ENCODE data around the gene FOXO4.
"Not testable (repeated sequence)": the region's sequence is repeated elsewhere in the genome, so short reads cannot be mapped to it uniquely, and the experiment has no call there.

FOXO4 gene

GRCh38 chrX:71095555-71095980, at the start of gene FOXO4:
Gene FOXO4 (plus strand): TSS chrX:71095851. CDS start chrX:71096529, 678 bp downstream.
- Histone ChIP-seq H3K27me3 (ENCODE audit: insufficient read depth, insufficient read length) (peaks cover 11% of the 10 kb centered on the region), H3K9ac (ENCODE audit: insufficient read length, low read depth) (peak within 1 kb of the TSS; percentile 88), H3K4me3 (ENCODE audit: insufficient read length, low read depth) (peak within 1 kb of the TSS; percentile 74), H3K36me3 (ENCODE audit: insufficient read depth, insufficient read length, low read length) (no peaks in the 10 kb centered on the region), H3K9me3 (ENCODE audit: insufficient read depth, low read length) (no peaks in the 10 kb centered on the region), H3K4me1 (ENCODE audit: insufficient read depth, insufficient read length) (peaks cover 14% of the 10 kb centered on the region)
- TF ChIP-seq ZNF274 (IDR thresholded peaks at IDR 0.05; ENCODE audit: low read depth, low read length) = no peak
- peak; percentile 86 for DNase-seq (ENCODE audit: low read depth, low spot score)

- H3K9me3 ChIP-seq (ENCODE audit: insufficient read depth, low read length); H3K4me1 ChIP-seq (ENCODE audit: insufficient read depth, insufficient read length); H3K36me3 ChIP-seq (ENCODE audit: insufficient read depth, insufficient read length, low read length); DNase-seq (ENCODE audit: low read depth, low spot score); H3K4me3 ChIP-seq (ENCODE audit: insufficient read length, low read depth); H3K9ac ChIP-seq (ENCODE audit: insufficient read length, low read depth); H3K27me3 ChIP-seq (ENCODE audit: insufficient read depth, insufficient read length): not testable (repeated sequence)
These were observed 47.8 kb upstream of the FOXO4 start for GRCh38 chrX:71047891-71048290.

- Histone ChIP-seq H3K9me3 (ENCODE audit: insufficient read depth, low read length) (no peaks in the 10 kb centered on the region), H3K9ac (ENCODE audit: insufficient read length, low read depth) (no peak overlapping the region), H3K4me3 (ENCODE audit: insufficient read length, low read depth) (no peak overlapping the region), H3K36me3 (ENCODE audit: insufficient read depth, insufficient read length, low read length) (peaks cover 33% of the 10 kb centered on the region), H3K4me1 (ENCODE audit: insufficient read depth, insufficient read length) (no peaks in the 10 kb centered on the region), H3K27me3 (ENCODE audit: insufficient read depth, insufficient read length) (no peaks in the 10 kb centered on the region)
- TF ChIP-seq SUZ12 (IDR thresholded peaks at IDR 0.05; ENCODE audit: extremely low read depth, insufficient read depth, insufficient read length) = no peak
- no peak for TF ChIP-seq YY1 (IDR thresholded peaks at IDR 0.05; ENCODE audit: insufficient read depth, insufficient read length)
- TF ChIP-seq ZNF274 (IDR thresholded peaks at IDR 0.05; ENCODE audit: low read depth, low read length) = no peak
- no peak for DNase-seq (ENCODE audit: low read depth, low spot score)
These were observed 42.9 kb upstream of the FOXO4 start for GRCh38 chrX:71052721-71053120.

- Histone ChIP-seq H3K4me3 (ENCODE audit: insufficient read length, low read depth) (no peak overlapping the region), H3K4me1 (ENCODE audit: insufficient read depth, insufficient read length) (no peaks in the 10 kb centered on the region), H3K36me3 (ENCODE audit: insufficient read depth, insufficient read length, low read length) (peaks cover 34% of the 10 kb centered on the region), H3K27me3 (ENCODE audit: insufficient read depth, insufficient read length) (no peaks in the 10 kb centered on the region), H3K9ac (ENCODE audit: insufficient read length, low read depth) (no peak overlapping the region), H3K9me3 (ENCODE audit: insufficient read depth, low read length) (no peaks in the 10 kb centered on the region)
- TF ChIP-seq SUZ12 (IDR thresholded peaks at IDR 0.05; ENCODE audit: extremely low read depth, insufficient read depth, insufficient read length) (no peak), YY1 (IDR thresholded peaks at IDR 0.05; ENCODE audit: insufficient read depth, insufficient read length) (no peak)
- no peak for DNase-seq (ENCODE audit: low read depth, low spot score)
These were observed 42.4 kb upstream of the FOXO4 start for GRCh38 chrX:71053217-71053621.

GRCh38 chrX:71056867-71057266, 38.8 kb upstream of the FOXO4 start:
- H3K36me3 ChIP-seq (ENCODE audit: insufficient read depth, insufficient read length, low read length) = peaks cover 62% of the 10 kb centered on the region
- DNase-seq (ENCODE audit: low read depth, low spot score) = no peak
- H3K4me3 ChIP-seq (ENCODE audit: insufficient read length, low read depth) = no peak overlapping the region
- H3K9me3 ChIP-seq (ENCODE audit: insufficient read depth, low read length) = no peaks in the 10 kb centered on the region
- no peaks in the 10 kb centered on the region for H3K27me3 ChIP-seq (ENCODE audit: insufficient read depth, insufficient read length)
- no peaks in the 10 kb centered on the region for H3K4me1 ChIP-seq (ENCODE audit: insufficient read depth, insufficient read length)
- TF ChIP-seq YY1 (IDR thresholded peaks at IDR 0.05; ENCODE audit: insufficient read depth, insufficient read length) (no peak), SUZ12 (IDR thresholded peaks at IDR 0.05; ENCODE audit: extremely low read depth, insufficient read depth, insufficient read length) (no peak), ZNF274 (IDR thresholded peaks at IDR 0.05; ENCODE audit: low read depth, low read length) (no peak)
- H3K9ac ChIP-seq (ENCODE audit: insufficient read length, low read depth) = no peak overlapping the region

- DNase-seq (ENCODE audit: low read depth, low spot score) = no peak
- no peak for TF ChIP-seq SUZ12 (IDR thresholded peaks at IDR 0.05; ENCODE audit: extremely low read depth, insufficient read depth, insufficient read length)
- TF ChIP-seq ZNF274 (IDR thresholded peaks at IDR 0.05; ENCODE audit: low read depth, low read length) = no peak
- TF ChIP-seq YY1 (IDR thresholded peaks at IDR 0.05; ENCODE audit: insufficient read depth, insufficient read length) = no peak
- H3K27me3 ChIP-seq (ENCODE audit: insufficient read depth, insufficient read length) = no peaks in the 10 kb centered on the region
- no peaks in the 10 kb centered on the region for H3K9me3 ChIP-seq (ENCODE audit: insufficient read depth, low read length)
- no peak overlapping the region for H3K9ac ChIP-seq (ENCODE audit: insufficient read length, low read depth)
- no peaks in the 10 kb centered on the region for H3K4me1 ChIP-seq (ENCODE audit: insufficient read depth, insufficient read length)
- peaks cover 67% of the 10 kb centered on the region for H3K36me3 ChIP-seq (ENCODE audit: insufficient read depth, insufficient read length, low read length)
- H3K4me3 ChIP-seq (ENCODE audit: insufficient read length, low read depth) = no peak overlapping the region
These were observed 37.7 kb upstream of the FOXO4 start for GRCh38 chrX:71057848-71058530.

GRCh38 chrX:71060127-71060526, 35.5 kb upstream of the FOXO4 start:
- DNase-seq (ENCODE audit: low read depth, low spot score) = no peak
- no peak overlapping the region for H3K9ac ChIP-seq (ENCODE audit: insufficient read length, low read depth)
- no peaks in the 10 kb centered on the region for H3K9me3 ChIP-seq (ENCODE audit: insufficient read depth, low read length)
- TF ChIP-seq SUZ12 (IDR thresholded peaks at IDR 0.05; ENCODE audit: extremely low read depth, insufficient read depth, insufficient read length) (no peak), ZNF274 (IDR thresholded peaks at IDR 0.05; ENCODE audit: low read depth, low read length) (no peak)
- H3K36me3 ChIP-seq (ENCODE audit: insufficient read depth, insufficient read length, low read length) = peaks cover 70% of the 10 kb centered on the region
- no peak overlapping the region for H3K4me3 ChIP-seq (ENCODE audit: insufficient read length, low read depth)
- no peaks in the 10 kb centered on the region for H3K27me3 ChIP-seq (ENCODE audit: insufficient read depth, insufficient read length)
- no peaks in the 10 kb centered on the region for H3K4me1 ChIP-seq (ENCODE audit: insufficient read depth, insufficient read length)

- H3K27me3 ChIP-seq (ENCODE audit: insufficient read depth, insufficient read length) = no peaks in the 10 kb centered on the region
- no peak for DNase-seq (ENCODE audit: low read depth, low spot score)
- no peaks in the 10 kb centered on the region for H3K9me3 ChIP-seq (ENCODE audit: insufficient read depth, low read length)
- TF ChIP-seq SUZ12 (IDR thresholded peaks at IDR 0.05; ENCODE audit: extremely low read depth, insufficient read depth, insufficient read length) (no peak), YY1 (IDR thresholded peaks at IDR 0.05; ENCODE audit: insufficient read depth, insufficient read length) (no peak), ZNF274 (IDR thresholded peaks at IDR 0.05; ENCODE audit: low read depth, low read length) (no peak)
- H3K9ac ChIP-seq (ENCODE audit: insufficient read length, low read depth) = peak overlapping the region; percentile 90
- H3K36me3 ChIP-seq (ENCODE audit: insufficient read depth, insufficient read length, low read length) = peaks cover 23% of the 10 kb centered on the region
- peak overlapping the region; percentile 84 for H3K4me3 ChIP-seq (ENCODE audit: insufficient read length, low read depth)
- no peaks in the 10 kb centered on the region for H3K4me1 ChIP-seq (ENCODE audit: insufficient read depth, insufficient read length)
These were observed 28.6 kb upstream of the FOXO4 start for GRCh38 chrX:71067089-71067488.
